ENCODE data around the gene ABCG8. TPM values are rescaled to one million over a fixed set of nuclear protein-coding genes. Genes with fewer than 3 reads are reported as not detected.

ABCG8 gene
- total RNA-seq, 1 donor from 2014 or later, result not detected

GRCh38 chr2:43872151-43872550 is 33.4 kb downstream of the ABCG8 start:
- Mint-ChIP-seq H3K27ac (no peak overlapping the region), H3K36me3 (ENCODE audit: low read depth) (no peaks in the 10 kb centered on the region), H3K4me3 (no peak overlapping the region), H3K9me3 (no peaks in the 10 kb centered on the region), H3K4me1 (no peaks in the 10 kb centered on the region), H3K27me3 (peaks cover 17% of the 10 kb centered on the region)
- intact Hi-C loops (cut with micrococcal nuclease), result no loop called here
- ATAC-seq (ENCODE audit: low read depth) (no peak), DNase-seq (no peak)
- TF ChIP-seq CTCF (IDR thresholded peaks at IDR 0.05), result no peak
- POLR2A ChIA-PET, result no interaction called here
- CTCF ChIA-PET, result no interaction called here

GRCh38 chr2:43874776-43875451 is 36.1 kb downstream of the ABCG8 start:
- TF ChIP-seq CTCF (IDR thresholded peaks at IDR 0.05), result no peak
- no peak for ATAC-seq (ENCODE audit: low read depth)
- H3K4me1 Mint-ChIP-seq, result peaks cover 6% of the 10 kb centered on the region
- peaks cover 14% of the 10 kb centered on the region for H3K27me3 Mint-ChIP-seq
- no peak for DNase-seq
- CTCF ChIA-PET, result no interaction called here
- H3K36me3 Mint-ChIP-seq (ENCODE audit: low read depth), result no peaks in the 10 kb centered on the region
- POLR2A ChIA-PET, result no interaction called here
- intact Hi-C loops (cut with micrococcal nuclease), result loop anchor here (5.0 kb wide), 1 partner anchor 263 kb away; no protein-coding TSS in a partner anchor
- H3K27ac Mint-ChIP-seq, result no peak overlapping the region
- no peak overlapping the region for H3K4me3 Mint-ChIP-seq
- H3K9me3 Mint-ChIP-seq, result no peaks in the 10 kb centered on the region

- Mint-ChIP-seq H3K9me3 (no peaks in the 10 kb centered on the region), H3K4me3 (no peak overlapping the region), H3K27ac (no peak overlapping the region), H3K4me1 (peaks cover 6% of the 10 kb centered on the region), H3K36me3 (ENCODE audit: low read depth) (no peaks in the 10 kb centered on the region), H3K27me3 (peaks cover 11% of the 10 kb centered on the region)
- POLR2A ChIA-PET, result interaction anchor here (0.7 kb wide), 1 partner anchor 240 kb away, joined by 4 read pairs; no protein-coding TSS in a partner anchor
- DNase-seq, result peak; percentile 32
- ATAC-seq (ENCODE audit: low read depth), result peak; percentile 73
- intact Hi-C loops (cut with micrococcal nuclease), result loop anchor here (2.0 to 5.0 kb wide), 2 partner anchors 266 to 1077 kb away; no protein-coding TSS in a partner anchor
- peak; percentile 47 for TF ChIP-seq CTCF (IDR thresholded peaks at IDR 0.05)
- CTCF ChIA-PET, result interaction anchor here (1.0 to 1.2 kb wide), 3 partner anchors 25 to 1077 kb away, joined by 3 to 4 read pairs (median 3); no protein-coding TSS in a partner anchor
Observed at GRCh38 chr2:43877782-43878464, 39.2 kb downstream of the ABCG8 start.

GRCh38 chr2:43879261-43879660 is 40.5 kb downstream of the ABCG8 start:
- Mint-ChIP-seq H3K9me3 (no peaks in the 10 kb centered on the region), H3K4me1 (peaks cover 6% of the 10 kb centered on the region), H3K36me3 (ENCODE audit: low read depth) (no peaks in the 10 kb centered on the region), H3K27ac (no peak overlapping the region), H3K4me3 (no peak overlapping the region), H3K27me3 (peaks cover 10% of the 10 kb centered on the region)
- ChIA-PET POLR2A (no interaction called here), CTCF (no interaction called here)
- TF ChIP-seq CTCF (IDR thresholded peaks at IDR 0.05), result no peak
- DNase-seq (no peak), ATAC-seq (ENCODE audit: low read depth) (no peak)
- intact Hi-C loops (cut with micrococcal nuclease), result loop anchor here (2.0 to 5.0 kb wide), 2 partner anchors 267 to 1076 kb away; no protein-coding TSS in a partner anchor

GRCh38 chr2:43880471-43880870 is 41.7 kb downstream of the ABCG8 start:
- Mint-ChIP-seq H3K4me3 (no peak overlapping the region), H3K4me1 (peaks cover 6% of the 10 kb centered on the region), H3K36me3 (ENCODE audit: low read depth) (no peaks in the 10 kb centered on the region), H3K27me3 (peaks cover 8% of the 10 kb centered on the region), H3K9me3 (no peaks in the 10 kb centered on the region), H3K27ac (no peak overlapping the region)
- ATAC-seq (ENCODE audit: low read depth) (no peak), DNase-seq (no peak)
- ChIA-PET CTCF (no interaction called here), POLR2A (no interaction called here)
- intact Hi-C loops (cut with micrococcal nuclease), result no loop called here
- no peak for TF ChIP-seq CTCF (IDR thresholded peaks at IDR 0.05)

All from activated B cell treated with CpG ODN at 0.5 μM for 24 hours (primary cell).